Endothelial cell of umbilical vein (primary cell): Measurements from ENCODE around the gene WASHC2C. TPM values are rescaled to one million over a fixed set of nuclear protein-coding genes. Genes with fewer than 3 reads are reported as not detected.
"Not testable (repeated sequence)": the region's sequence is repeated elsewhere in the genome, so short reads cannot be mapped to it uniquely, and the experiment has no call there.

ENCODE experiments used
- BruUV-seq: library from RNA; stranded (reverse); fragments of 400-500 nt; replicated peaks from 2 replicates; lab custom pipeline; 2021; lab: Mats Ljungman, UMichigan
- CTCF ChIA-PET: fragments of 300-600, 350-600 bp; sonication (Branson Sonifier 250); formaldehyde crosslinking; loops from one replicate; lab custom pipeline; 2021; ENCODE audit warnings: antibody characterized with exemption, inconsistent platforms; lab: Charles Lee
- POLR2A ChIA-PET: fragments of 300-600, 350-600 bp; sonication (Branson Sonifier 250); formaldehyde crosslinking; loops from one replicate; lab custom pipeline; 2021; ENCODE audit warnings: antibody characterized with exemption, inconsistent platforms; lab: Charles Lee
- DNase-seq: peaks from one replicate; pipeline ENCODE4 v3.0.0-alpha.2; 2011; ENCODE audit warnings: low read depth, low spot score
- FAIRE-seq: peaks from 2 replicates; lab custom pipeline; 2011; peaks lifted over from hg19 to GRCh38; lab: Jason Lieb, UNC
- H2AFZ ChIP-seq: 2 replicates; pipeline ENCODE4 v1.6.0; 2012; ENCODE audit warnings: low read depth, low read length, control low read depth, inconsistent platforms
- H3K27ac ChIP-seq: 2 replicates; pipeline ENCODE4 v1.5.1; 2011; ENCODE audit warnings: low read depth, mild to moderate bottlenecking, control low read depth, low read length, moderate library complexity; ENCODE audit not compliant: insufficient read depth
- H3K27me3 ChIP-seq, 2 experiments: 2 replicates each; pipeline versions ENCODE4 v1.6.0 to v1.6.1; 2011; ENCODE audit warnings: low read length in 2 of 2, mixed read lengths in 1 of 2; ENCODE audit not compliant: control insufficient read depth in 2 of 2, insufficient read depth in 2 of 2
- H3K36me3 ChIP-seq, 2 experiments: 2 replicates in 1 of 2; 3 replicates in 1 of 2; pipeline ENCODE4 v1.5.1; 2011; ENCODE audit warnings: low read length in 2 of 2, mild to moderate bottlenecking in 1 of 2, moderate library complexity in 1 of 2; ENCODE audit not compliant: control insufficient read depth in 2 of 2, insufficient read depth in 2 of 2; ENCODE audit errors: extremely low read depth in 1 of 2
- H3K4me1 ChIP-seq: 3 replicates; pipeline ENCODE4 v1.5.1; 2011; ENCODE audit warnings: mild to moderate bottlenecking, low read length; ENCODE audit not compliant: control insufficient read depth, insufficient read depth; ENCODE audit errors: extremely low read depth
- H3K4me2 ChIP-seq: 2 replicates; pipeline ENCODE4 v1.6.1; 2011; ENCODE audit warnings: low read length, control low read depth, mixed read lengths; ENCODE audit not compliant: insufficient read depth
- H3K4me3 ChIP-seq, 3 experiments: fragments of 200-600 bp in 1 of 3; sonication (generic), shearing (Covaris generic) in 1 of 3; replicated peaks in 1 of 3; 2 replicates each; pipeline ENCODE4 v1.5.1; 2011 to 2016; ENCODE audit warnings: control low read depth in 3 of 3, low read length in 3 of 3, mild to moderate bottlenecking in 2 of 3, inconsistent platforms in 1 of 3, low read depth in 1 of 3, moderate library complexity in 1 of 3; ENCODE audit not compliant: insufficient read depth in 1 of 3
- H3K79me2 ChIP-seq: 2 replicates; pipeline ENCODE4 v1.6.0; 2012; ENCODE audit warnings: low read length, inconsistent platforms; ENCODE audit not compliant: control insufficient read depth, insufficient read depth
- H3K9ac ChIP-seq: replicated peaks from 2 replicates; pipeline ENCODE3; 2011; ENCODE audit warnings: low read length, control low read depth; ENCODE audit not compliant: insufficient read depth; ENCODE audit errors: extremely low read depth
- H3K9me1 ChIP-seq: replicated peaks from 3 replicates; pipeline ENCODE4 v1.6.0; 2011; ENCODE audit warnings: mild to moderate bottlenecking, low read length; ENCODE audit not compliant: control insufficient read depth, insufficient read depth; ENCODE audit errors: extremely low read depth
- H3K9me3 ChIP-seq: replicated peaks from 2 replicates; pipeline ENCODE4 v1.5.1; 2012; ENCODE audit warnings: low read length, inconsistent platforms; ENCODE audit not compliant: control insufficient read depth, insufficient read depth
- H4K20me1 ChIP-seq: replicated peaks from 2 replicates; pipeline ENCODE3; 2011; ENCODE audit warnings: mild to moderate bottlenecking, low read length; ENCODE audit not compliant: control insufficient read depth, insufficient read depth; ENCODE audit errors: extremely low read depth
- dilution Hi-C: fragments of 300-500 bp; cut with MboI; formaldehyde crosslinking; loops from one replicate; pipeline ENCODE4 v1.15.0; 2019; ENCODE audit warnings: low sequenced_read_pairs; ENCODE audit not compliant: extremely low pct_ligation_motif_present
- intact Hi-C: fragments of 100-400 bp; cut with micrococcal nuclease; formaldehyde crosslinking; loops from one replicate; pipeline ENCODE4 v1.10.0; 2022
- polyA plus RNA-seq, 4 experiments: library from polyadenylated mRNA; depleted of rRNA in 3 of 4; stranded (reverse) in 3 of 4; unstranded in 1 of 4; fragments of >200 nt; gene quantifications; 2 replicates each; pipeline versions ENCODE4 v1.2.1 to v1.2.3, GENCODE V29; 2011 to 2012; ENCODE audit warnings: missing spikeins in 1 of 4
- total RNA-seq: library from RNA; stranded (reverse); gene quantifications from 2 replicates; pipeline ENCODE4 v1.2.3, GENCODE V29; 2021

WASHC2C gene
- total and polyA plus RNA-seq, 2 donors (not counting 3 experiments of a cell fraction or from before 2014, with no cell fraction given) = 13.9 to 48.6 TPM

DNA sequence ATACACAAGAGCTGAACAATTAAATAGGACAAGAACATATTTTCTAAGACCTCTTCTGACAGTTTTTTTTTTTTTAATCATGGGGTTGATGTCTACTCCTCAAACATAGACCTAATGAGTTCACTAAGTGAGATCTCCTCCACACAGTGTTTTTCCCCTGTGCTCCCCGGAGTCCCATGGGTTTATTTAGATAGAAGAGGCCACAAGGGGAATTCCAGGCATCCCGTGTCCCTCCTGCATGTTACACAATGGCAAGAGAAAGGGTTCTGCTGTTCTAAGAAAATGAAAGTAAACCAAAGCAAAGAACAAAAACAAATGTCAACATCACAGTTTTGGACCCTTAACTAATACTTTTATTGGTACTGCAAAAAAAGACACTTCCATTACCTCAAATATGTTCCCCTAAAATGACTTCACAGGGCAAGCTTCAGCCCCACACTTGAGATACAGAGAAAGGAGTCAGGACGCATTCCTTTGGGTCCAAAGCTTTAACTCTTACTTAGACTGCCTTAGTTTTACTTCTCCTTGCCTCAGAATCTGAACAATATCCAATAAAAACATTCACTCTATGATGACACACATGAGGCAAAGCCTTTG is 16.8 kb upstream of the WASHC2C start:
- FAIRE-seq, H3K27me3 ChIP-seq, H3K9me3 ChIP-seq, DNase-seq, dilution Hi-C loops, H3K4me2 ChIP-seq, H3K36me3 ChIP-seq, POLR2A ChIA-PET, H3K9ac ChIP-seq, H3K79me2 ChIP-seq, BruUV-seq, H4K20me1 ChIP-seq, H3K27ac ChIP-seq, intact Hi-C loops, H3K4me3 ChIP-seq, CTCF ChIA-PET, H3K9me1 ChIP-seq, H3K4me1 ChIP-seq, H2AFZ ChIP-seq: not testable (repeated sequence)

- H3K4me2 ChIP-seq, H3K4me1 ChIP-seq, CTCF ChIA-PET, BruUV-seq, FAIRE-seq, DNase-seq, H4K20me1 ChIP-seq, H3K27ac ChIP-seq, H3K9me3 ChIP-seq, POLR2A ChIA-PET, H3K36me3 ChIP-seq, H3K4me3 ChIP-seq, H3K79me2 ChIP-seq, H3K9me1 ChIP-seq, dilution Hi-C loops, H3K27me3 ChIP-seq, H2AFZ ChIP-seq, intact Hi-C loops, H3K9ac ChIP-seq: not testable (repeated sequence)
Measured at GRCh38 chr10:45711223-45711622, 15.8 kb upstream of the WASHC2C start.

DNA sequence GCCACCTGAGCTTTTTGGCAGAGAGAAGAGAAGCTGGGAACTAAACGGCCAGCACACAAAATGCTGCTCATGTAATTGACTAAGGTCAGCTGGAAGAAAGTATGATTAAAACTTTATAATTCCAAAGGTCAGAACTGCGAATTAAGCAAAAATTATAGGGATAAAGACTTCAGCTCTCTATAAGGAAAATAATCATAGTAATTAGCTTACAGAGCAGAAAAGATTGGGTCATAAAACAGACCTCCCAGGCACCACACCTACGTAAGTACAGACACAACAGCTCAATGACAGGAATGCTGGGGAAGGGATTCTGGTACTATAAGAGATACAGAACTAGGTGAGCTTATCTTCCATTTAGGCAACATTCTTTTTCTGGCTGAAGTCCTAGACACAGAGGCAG is 10.0 kb upstream of the WASHC2C start:
- H3K4me1 ChIP-seq, H3K4me3 ChIP-seq, H3K27ac ChIP-seq, BruUV-seq, H3K79me2 ChIP-seq, H4K20me1 ChIP-seq, POLR2A ChIA-PET, dilution Hi-C loops, H2AFZ ChIP-seq, intact Hi-C loops, H3K9me1 ChIP-seq, CTCF ChIA-PET, H3K36me3 ChIP-seq, H3K9ac ChIP-seq, FAIRE-seq, H3K4me2 ChIP-seq, H3K9me3 ChIP-seq, DNase-seq, H3K27me3 ChIP-seq: not testable (repeated sequence)

- H3K27ac ChIP-seq, intact Hi-C loops, DNase-seq, H3K4me2 ChIP-seq, H3K9me3 ChIP-seq, FAIRE-seq, H2AFZ ChIP-seq, CTCF ChIA-PET, dilution Hi-C loops, H3K4me1 ChIP-seq, BruUV-seq, H3K27me3 ChIP-seq, H3K4me3 ChIP-seq, H3K36me3 ChIP-seq, H3K79me2 ChIP-seq, POLR2A ChIA-PET, H3K9me1 ChIP-seq, H4K20me1 ChIP-seq, H3K9ac ChIP-seq: not testable (repeated sequence)
Measured at GRCh38 chr10:45717642-45718041, 9.4 kb upstream of the WASHC2C start.
